SK-MEL-5 (cell line): Measurements from ENCODE around the gene PIAS4. TPM values are rescaled to one million over a fixed set of nuclear protein-coding genes. Genes with fewer than 3 reads are reported as not detected.

Source experiments
- DNase-seq: peaks from one replicate; pipeline ENCODE4 v3.0.0-alpha.2; 2016; ENCODE audit warnings: low read depth, low spot score
- in situ Hi-C: cut with HindIII; loops from 2 replicates; pipeline ENCODE4 v1.10.0; 2016; ENCODE audit warnings: low sequenced_read_pairs, high pct_unique_total_duplicates, low pct_unique_long_range_greater_than_20kb
- total RNA-seq: library from RNA; depleted of rRNA; stranded (reverse); fragments of >200 nt; shearing (Covaris generic); gene quantifications from 2 replicates; pipeline ENCODE4 v1.2.3, GENCODE V29; 2014

Gene PIAS4
- total RNA-seq, 1 experiment from 2014 or later = 20.6 TPM

- in situ Hi-C loops = no loop called here
- no peak for DNase-seq
These were observed 52.5 kb downstream of the PIAS4 start for GRCh38 chr19:4059891-4060620.

DNA sequence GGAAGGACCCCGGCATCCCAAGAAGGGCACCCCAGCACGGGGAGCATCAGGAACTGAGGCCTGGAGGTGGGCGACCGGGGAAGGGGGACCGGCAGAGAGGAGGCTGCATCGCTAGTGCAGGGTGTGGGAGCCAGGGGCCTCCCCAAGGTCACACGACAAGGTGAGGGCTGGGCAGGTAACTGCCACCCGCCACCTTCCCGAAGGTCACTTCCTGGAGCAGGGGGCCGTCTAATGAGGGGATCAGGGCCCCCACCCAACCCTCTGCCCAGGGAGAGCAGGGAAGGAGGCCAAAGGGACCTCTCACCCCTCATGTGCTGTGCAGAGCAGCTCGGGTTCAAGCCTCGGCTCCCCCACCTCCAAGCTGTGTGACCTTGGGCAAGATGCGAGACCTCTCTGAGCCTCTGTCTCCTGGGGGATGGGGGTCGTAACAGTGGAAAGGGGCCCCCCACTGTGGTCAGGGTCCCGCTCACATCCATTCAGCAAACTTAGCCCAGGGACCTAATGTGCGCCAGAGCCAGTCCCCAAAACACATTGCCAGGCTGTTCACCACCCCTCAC is 53.2 kb downstream of the PIAS4 start:
- DNase-seq = no peak
- in situ Hi-C loops = no loop called here

DNA sequence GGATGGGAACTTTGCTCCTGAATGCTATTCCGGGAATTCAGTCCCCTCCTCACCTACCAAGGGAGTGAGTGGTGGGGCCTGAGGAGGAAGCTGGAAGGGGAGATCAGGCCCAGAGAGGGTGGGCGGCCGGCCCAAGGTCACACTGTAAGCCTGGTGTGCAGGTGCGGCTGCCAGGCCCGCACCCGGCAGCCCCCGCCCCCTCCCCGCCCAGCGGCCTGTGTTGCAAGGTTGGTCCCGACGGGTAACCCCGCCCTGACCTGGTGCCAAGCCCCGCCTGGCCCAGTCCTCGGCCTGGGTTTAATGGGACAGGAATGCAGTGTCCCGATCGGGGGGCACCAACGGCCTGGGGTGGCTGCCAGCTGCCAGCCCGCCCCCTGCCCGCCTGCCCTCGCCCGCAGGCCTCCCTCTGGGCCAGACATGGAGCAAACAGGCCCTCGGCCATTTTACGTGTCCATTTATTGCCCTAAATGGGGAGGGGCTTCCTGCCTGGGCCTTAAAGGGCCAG is 53.7 kb downstream of the PIAS4 start:
- DNase-seq = no peak
- in situ Hi-C loops = no loop called here

DNA sequence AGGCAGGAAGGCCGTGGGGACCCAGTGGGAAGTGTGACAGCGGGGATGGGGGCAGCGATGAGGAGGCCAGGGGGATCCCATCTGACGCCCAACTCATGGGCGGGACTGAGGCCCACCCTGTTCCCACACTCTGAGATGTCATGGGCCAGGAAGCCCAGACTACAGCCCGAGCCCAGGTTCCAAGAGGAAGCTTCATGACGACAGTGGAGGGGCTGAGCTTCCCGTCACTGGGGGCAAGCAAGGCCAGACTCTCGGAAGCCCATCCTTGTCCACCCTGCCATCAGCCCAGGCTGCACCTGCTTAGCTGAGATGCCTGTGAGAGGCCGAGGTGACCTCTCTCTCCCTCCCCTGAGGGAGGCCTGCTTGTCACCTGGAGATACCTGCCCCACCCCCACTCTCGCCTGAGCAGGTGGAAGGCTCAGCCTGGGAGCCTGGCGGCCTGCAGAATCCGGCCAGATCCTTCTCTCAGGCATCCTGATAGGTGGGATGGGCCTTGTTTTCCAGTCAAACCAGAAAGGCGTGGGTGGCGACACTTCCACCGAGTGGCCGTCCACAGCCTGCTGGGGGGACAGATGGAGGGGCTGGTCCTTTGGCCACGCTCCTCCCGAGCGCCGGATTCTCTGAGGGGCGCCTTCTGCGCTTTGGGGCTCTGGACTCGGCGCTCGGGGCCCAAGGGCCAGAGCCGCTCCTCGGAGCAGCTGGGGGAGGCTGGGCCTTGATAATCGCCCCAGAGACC is 54.3 kb downstream of the PIAS4 start:
- no peak for DNase-seq
- in situ Hi-C loops = no loop called here

- in situ Hi-C loops = no loop called here
- no peak for DNase-seq
These were observed 55.2 kb downstream of the PIAS4 start for GRCh38 chr19:4062419-4063368.

GRCh38 chr19:4063369-4064148 is 56.0 kb downstream of the PIAS4 start:
- in situ Hi-C loops = no loop called here
- DNase-seq = no peak

DNA sequence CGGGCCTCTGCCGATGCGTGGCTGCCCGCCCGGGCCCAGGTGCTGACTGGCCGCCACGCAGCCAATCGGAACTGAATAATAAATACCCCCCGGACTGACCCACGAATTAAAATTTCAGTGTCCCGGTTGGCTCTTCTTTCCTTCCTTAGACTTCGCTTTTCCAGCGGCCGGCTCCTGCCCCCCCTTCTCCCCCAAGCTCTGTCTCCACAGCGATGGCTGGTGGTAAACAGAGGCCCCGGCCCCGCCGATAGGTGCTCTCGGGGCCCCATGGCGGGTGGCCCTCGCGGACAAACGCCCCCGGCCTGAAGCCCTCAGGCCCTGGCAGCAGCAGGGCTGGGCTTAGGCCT is 56.6 kb downstream of the PIAS4 start:
- in situ Hi-C loops = no loop called here
- DNase-seq = no peak

DNA sequence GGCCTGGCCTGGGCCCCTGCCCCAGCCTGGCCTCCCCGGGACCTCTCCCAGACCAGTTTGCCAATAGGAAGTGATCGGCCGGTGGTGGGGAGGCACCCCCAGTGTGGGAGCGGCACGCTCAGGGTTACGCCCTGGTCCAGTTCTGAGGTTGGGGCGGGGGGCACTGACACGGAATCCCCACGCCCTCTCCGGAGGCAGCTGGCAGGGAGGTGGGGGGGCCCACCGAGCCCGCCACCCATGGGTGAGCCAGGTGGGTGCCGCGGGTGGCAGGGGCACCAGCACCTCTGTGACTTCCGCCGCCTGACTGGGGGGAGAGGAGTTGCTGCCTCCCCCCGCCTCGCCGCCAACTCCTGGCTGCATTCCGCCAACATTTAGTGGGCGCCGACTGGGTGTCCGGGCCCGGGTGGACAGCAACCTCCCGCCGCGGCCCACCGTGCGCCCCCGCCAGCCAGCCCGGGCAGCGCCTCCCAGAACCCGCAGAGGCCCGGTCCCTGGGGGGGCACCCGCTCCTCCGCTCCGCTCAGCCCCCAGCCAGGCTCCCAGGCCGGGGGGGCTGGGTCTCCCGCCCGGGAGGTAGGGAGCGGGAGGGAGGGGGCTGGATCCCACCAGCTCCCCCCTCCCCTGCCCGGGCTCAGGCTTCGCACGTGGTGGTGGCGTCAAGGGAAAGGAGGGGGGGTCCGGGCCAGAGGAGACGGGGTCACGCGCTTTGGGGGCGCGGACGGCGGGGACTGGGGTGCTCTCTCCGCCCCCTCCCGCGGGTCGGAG is 57.1 kb downstream of the PIAS4 start:
- DNase-seq = no peak
- in situ Hi-C loops = no loop called here

DNA sequence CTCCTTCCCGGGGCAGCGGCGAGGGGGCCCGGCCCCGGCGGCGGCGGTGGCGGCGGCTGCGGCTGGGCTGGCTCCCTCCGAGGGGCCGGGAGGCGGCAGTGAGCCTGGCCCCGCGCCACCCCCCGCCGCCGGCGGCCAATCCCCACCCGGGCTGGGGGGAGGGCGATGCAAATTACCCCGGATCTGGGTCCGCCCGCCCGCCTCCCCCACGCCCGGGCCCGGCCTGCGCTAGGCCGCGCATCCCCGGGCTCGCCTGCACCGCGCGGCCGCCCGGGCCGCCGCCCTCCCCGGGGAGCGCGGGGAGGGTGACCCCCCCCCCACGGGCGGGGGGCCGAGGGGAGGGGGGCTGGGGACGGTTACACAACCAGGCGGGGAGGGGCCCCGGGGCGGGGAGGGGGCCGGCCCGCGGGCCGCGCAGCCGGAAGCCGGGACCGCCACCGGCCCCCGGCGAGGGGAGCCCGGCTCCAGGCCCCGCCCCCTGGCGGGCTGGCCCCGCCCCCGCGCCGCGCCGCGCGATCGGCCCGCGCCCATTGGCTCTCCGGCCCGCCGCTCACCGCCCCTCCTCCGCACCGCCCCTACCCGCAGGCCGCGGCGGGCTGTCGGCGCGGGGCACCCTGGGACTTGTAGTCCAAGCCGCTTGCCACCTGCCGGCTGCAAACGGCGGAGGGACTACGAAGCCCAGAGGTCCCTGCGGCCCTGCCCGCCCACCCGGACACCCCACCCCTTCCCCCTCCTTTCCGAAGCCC is 58.1 kb downstream of the PIAS4 start:
- in situ Hi-C loops = no loop called here

DNA sequence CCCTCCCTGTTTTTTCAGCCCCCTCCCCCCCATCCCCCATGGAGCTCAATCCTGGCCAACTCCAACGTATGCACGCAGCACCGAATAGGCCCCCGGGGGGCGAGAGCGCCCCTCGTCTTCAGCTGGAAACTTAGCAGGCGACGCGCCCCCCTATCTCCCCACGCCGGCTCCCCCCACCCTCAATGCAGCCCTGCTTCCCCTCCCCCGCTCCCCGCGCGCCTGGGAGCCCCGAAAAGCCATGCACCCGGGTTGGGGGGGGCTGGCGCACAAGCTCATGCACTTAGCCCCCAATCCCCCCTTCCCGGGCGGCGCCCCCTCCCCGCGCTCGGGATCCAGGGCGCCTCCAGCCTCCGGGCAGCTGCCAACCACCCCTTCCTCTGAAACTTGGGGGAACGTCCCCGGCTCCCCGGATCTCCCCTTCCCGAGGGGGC is 58.7 kb downstream of the PIAS4 start:
- in situ Hi-C loops = no loop called here
- DNase-seq = no peak

More for the DNA sequence above, 58.1 kb downstream of the PIAS4 start:
- peak; percentile 91 for DNase-seq

DNA sequence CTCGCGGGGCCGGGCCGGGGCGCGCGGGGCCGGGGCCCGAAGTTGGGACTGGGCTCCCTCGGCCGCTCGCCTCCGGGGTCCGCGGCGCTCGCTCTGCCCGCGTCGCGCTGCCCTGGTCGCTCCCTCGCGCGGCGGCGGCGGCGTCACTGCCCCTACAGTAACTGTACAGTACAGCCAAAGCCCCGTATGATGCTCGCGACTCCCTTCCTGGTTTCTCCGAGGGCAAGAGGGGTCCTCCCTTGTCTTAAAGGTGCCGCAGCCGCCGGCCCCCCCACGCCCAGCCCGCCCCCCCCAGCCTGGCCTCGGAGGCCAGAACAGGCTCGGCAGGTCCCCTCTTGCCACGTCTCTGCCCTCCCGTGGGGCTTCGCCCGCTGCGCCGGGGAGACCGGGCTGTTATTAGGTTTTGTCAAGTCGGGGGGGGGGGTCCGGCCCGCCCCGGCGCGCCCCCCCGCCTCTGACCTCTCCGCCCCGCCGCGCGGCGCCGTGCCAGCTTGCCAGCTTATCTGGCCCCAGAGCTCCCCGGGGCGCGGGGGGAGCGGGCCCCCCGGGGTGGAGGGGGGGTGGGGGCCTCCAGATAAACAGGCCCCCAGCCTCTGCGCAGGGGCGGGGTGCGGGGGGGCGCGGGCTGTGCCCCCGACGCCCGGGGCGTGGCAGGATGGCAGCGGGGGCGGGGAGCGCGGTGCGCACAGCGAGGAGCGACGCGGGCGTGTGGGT is 59.3 kb downstream of the PIAS4 start, which contains the start of gene ZBTB7A:
Gene ZBTB7A, minus strand, starts transcription at position 218 of the 714 bp plus-strand sequence. CDS start 11,667 bp downstream, outside the sequence.
- peak; percentile 73 for DNase-seq
- in situ Hi-C loops = no loop called here

- no peak for DNase-seq
- in situ Hi-C loops = no loop called here
These were observed 60.0 kb downstream of the PIAS4 start for GRCh38 chr19:4067396-4068046.

DNA sequence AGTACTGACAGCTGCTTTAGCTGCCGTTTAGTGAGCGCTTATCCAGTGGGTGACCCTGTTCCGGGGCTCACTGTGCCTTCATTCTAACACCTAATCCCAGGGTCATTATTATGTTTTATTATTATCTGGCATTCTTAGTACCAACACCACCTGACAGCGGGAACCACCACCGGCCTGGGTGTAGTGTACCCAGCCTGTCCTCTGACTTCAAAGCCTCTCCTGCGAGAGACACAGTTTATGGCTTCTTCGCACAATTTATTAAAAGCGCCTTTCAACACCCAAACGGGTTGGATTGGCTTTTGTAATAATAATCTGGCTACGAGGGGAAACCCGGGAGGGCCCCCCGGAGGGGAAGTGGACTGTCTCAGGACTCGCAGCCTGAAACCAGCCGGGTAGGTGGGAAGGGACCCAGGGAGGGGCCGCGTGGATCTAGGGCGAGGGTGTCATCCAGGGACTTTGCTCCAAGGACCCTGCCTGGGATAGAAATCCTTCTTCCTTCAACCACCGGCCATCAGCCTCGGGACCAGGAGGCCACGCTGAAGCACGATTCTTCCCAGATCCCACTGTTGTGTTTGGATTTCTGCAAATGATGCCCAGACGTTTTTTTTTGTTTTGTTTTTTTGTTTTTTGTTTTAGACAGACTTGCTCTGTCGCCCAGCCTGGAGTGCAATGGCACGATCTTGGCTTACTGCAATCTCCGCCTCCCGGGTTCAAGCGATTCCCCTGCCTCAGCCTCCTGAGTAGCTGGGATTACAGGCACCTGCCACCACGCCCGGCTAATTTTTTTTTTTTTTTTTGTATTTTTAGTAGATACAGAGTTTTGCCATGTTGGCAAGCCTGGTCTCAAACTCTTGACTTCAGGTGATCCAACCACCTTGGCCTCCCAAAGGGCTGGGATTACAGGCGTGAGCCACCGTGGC is 60.8 kb downstream of the PIAS4 start:
- in situ Hi-C loops = no loop called here
- no peak for DNase-seq
